Psoas muscle (tissue), 8 donors: ENCODE results near the gene RASA3. TPM values are rescaled to one million over a fixed set of nuclear protein-coding genes. Genes with fewer than 3 reads are reported as not detected.
"Not testable (repeated sequence)": the region's sequence is repeated elsewhere in the genome, so short reads cannot be mapped to it uniquely, and the experiment has no call there.

ENCODE experiments used
- ATAC-seq, 4 donors: fragments of 200-7000 bp; cut with Tn5 transposase; one replicate each; pipeline ENCODE4 v1.9.1; 2020; ENCODE audit warnings: moderate library complexity in 3 of 4, mild to moderate bottlenecking in 2 of 4
- DNase-seq, 2 donors: peaks; one replicate each; pipeline ENCODE4 v3.0.0-alpha.2; 2020
- H3K27ac ChIP-seq: fragments of 200-600 bp; one replicate; pipeline ENCODE4 v1.8.0; 2022
- H3K27me3 ChIP-seq, 3 donors: fragments of 200-600 bp in 1 of 3; one replicate each; pipeline versions ENCODE4 v1.6.1 to v1.8.0; 2013 to 2022; ENCODE audit warnings: low read length in 2 of 3, mild to moderate bottlenecking in 2 of 3, moderate library complexity in 1 of 3; ENCODE audit not compliant: insufficient read depth in 3 of 3
- H3K36me3 ChIP-seq, 2 donors: fragments of 200-600 bp in 1 of 2; one replicate each; pipeline versions ENCODE4 v1.6.1 to v1.8.0; 2013 to 2022; ENCODE audit warnings: low read depth in 1 of 2, mild to moderate bottlenecking in 1 of 2, moderate library complexity in 1 of 2; ENCODE audit not compliant: insufficient read depth in 1 of 2
- H3K4me1 ChIP-seq: fragments of 200-600 bp; one replicate; pipeline ENCODE4 v1.8.0; 2022
- H3K4me3 ChIP-seq: fragments of 200-600 bp; one replicate; pipeline ENCODE4 v1.8.0; 2022; ENCODE audit warnings: mild to moderate bottlenecking
- H3K9me3 ChIP-seq: fragments of 200-600 bp; one replicate; pipeline ENCODE4 v1.8.0; 2022
- WGBS, 3 donors: extraction: QIAGEN DNeasy Blood & Tissue Kit; methylation state at CpG; one replicate each; pipeline versions ENCODE4 v1.1.6 to v1.1.7; 2013; 5-methylcytosine and 5-hydroxymethylcytosine counted together
- intact Hi-C, 2 donors: fragments of 100-400 bp; cut with DNase I; formaldehyde crosslinking; loops; one replicate each; pipeline versions ENCODE4 v1.11.0 to v1.14.2; 2022
- polyA plus RNA-seq, 3 donors: library from polyadenylated mRNA; stranded (reverse); fragments of 200-250 nt; gene quantifications; one replicate each; pipeline ENCODE4 v1.2.3, GENCODE V29; 2013
- total RNA-seq, 4 donors: library from RNA; stranded (reverse); fragmentation: NEBNext Ultra II Directional in 2 of 4; extraction: Animal tissue kit (Norgen Biotek cat#: 25700) in 2 of 4; gene quantifications; one replicate each; pipeline versions ENCODE4 v1.2.1 to v1.2.4, GENCODE V29; 2021 to 2023
- TF ChIP-seq, protein P1 (sequence below): fragments of 200-600 bp; IDR thresholded peaks from one replicate; pipeline ENCODE4 v1.8.0; 2022; ENCODE audit warnings: antibody characterized with exemption
- donor health status: healthy with polysubstance abuse.
- donor health status: DM: no; HTN: no; CAD: no; lungs with moderate emphysema.
- donor health status: Bipolar disorder and iron deficiency.
- donor health status: healthy.
- donor health status: DM: yes; HTN: yes; CAD: no.
- donor health status: DM: no; HTN: no; CAD: no.
- donor health status: DM: no; HTN: no; CAD: no.
- donor health status: DM: yes; HTN: yes; CAD: no.

RASA3 gene
- total and polyA plus RNA-seq, 7 donors = 4.8 to 24.4 (median 13.1) TPM

- intact Hi-C loops = no loop called here
- H3K27ac ChIP-seq = peak overlapping the region; percentile 92
- H3K9me3 ChIP-seq = no peaks in the 10 kb centered on the region
- TF ChIP-seq, protein P1, sequence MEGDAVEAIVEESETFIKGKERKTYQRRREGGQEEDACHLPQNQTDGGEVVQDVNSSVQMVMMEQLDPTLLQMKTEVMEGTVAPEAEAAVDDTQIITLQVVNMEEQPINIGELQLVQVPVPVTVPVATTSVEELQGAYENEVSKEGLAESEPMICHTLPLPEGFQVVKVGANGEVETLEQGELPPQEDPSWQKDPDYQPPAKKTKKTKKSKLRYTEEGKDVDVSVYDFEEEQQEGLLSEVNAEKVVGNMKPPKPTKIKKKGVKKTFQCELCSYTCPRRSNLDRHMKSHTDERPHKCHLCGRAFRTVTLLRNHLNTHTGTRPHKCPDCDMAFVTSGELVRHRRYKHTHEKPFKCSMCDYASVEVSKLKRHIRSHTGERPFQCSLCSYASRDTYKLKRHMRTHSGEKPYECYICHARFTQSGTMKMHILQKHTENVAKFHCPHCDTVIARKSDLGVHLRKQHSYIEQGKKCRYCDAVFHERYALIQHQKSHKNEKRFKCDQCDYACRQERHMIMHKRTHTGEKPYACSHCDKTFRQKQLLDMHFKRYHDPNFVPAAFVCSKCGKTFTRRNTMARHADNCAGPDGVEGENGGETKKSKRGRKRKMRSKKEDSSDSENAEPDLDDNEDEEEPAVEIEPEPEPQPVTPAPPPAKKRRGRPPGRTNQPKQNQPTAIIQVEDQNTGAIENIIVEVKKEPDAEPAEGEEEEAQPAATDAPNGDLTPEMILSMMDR = no peak
- H3K4me1 ChIP-seq = peaks cover 60% of the 10 kb centered on the region
- DNase-seq (peak in 1 of 2 donors; percentile 55), ATAC-seq (peak in 3 of 4 donors; percentile 4 to 15 (median 6))
- no peaks in the 10 kb centered on the region for H3K36me3 ChIP-seq
- WGBS, 3 donors = 36 to 42% (median 42%) methylated on average over 5 of the region's 5 CpGs
- H3K27me3 ChIP-seq = no peaks in the 10 kb centered on the region
- H3K4me3 ChIP-seq = peak overlapping the region; percentile 82
Measured at GRCh38 chr13:114128348-114128623, 4.1 kb downstream of the RASA3 start.

GRCh38 chr13:114127473-114128347 is 4.7 kb downstream of the RASA3 start:
- DNase-seq (peak in 1 of 2 donors; percentile 67), ATAC-seq (peak; percentile 35 to 60 (median 55))
- intact Hi-C loops = no loop called here
- Histone ChIP-seq H3K27me3 (no peaks in the 10 kb centered on the region), H3K36me3 (no peaks in the 10 kb centered on the region), H3K4me3 (peak overlapping the region; percentile 82), H3K27ac (peak overlapping the region; percentile 92), H3K4me1 (peaks cover 66% of the 10 kb centered on the region), H3K9me3 (no peaks in the 10 kb centered on the region)
- TF ChIP-seq, protein P1 = no peak
- WGBS, 3 donors = 28 to 40% (median 29%) methylated on average over 15 of the region's 15 CpGs

GRCh38 chr13:114126789-114127472 is 5.5 kb downstream of the RASA3 start:
- H3K27me3 ChIP-seq = no peaks in the 10 kb centered on the region

GRCh38 chr13:114126086-114126485 is 6.3 kb downstream of the RASA3 start:
- H3K27me3 ChIP-seq, H3K4me3 ChIP-seq, H3K36me3 ChIP-seq, H3K9me3 ChIP-seq, ATAC-seq, H3K27ac ChIP-seq, intact Hi-C loops: not testable (repeated sequence)
- DNase-seq = peak in 1 of 2 donors; percentile 43
- 91 to 93% (median 92%) methylated on average over 11 to 13 of the region's 14 CpGs for WGBS, 3 donors
- H3K4me1 ChIP-seq = peaks cover 80% of the 10 kb centered on the region

More at GRCh38 chr13:114126789-114127472, 5.5 kb downstream of the RASA3 start:
- no peak for ATAC-seq
- intact Hi-C loops = no loop called here
- Histone ChIP-seq H3K9me3 (no peaks in the 10 kb centered on the region), H3K27ac (peak overlapping the region; percentile 92), H3K4me3 (no peak overlapping the region), H3K4me1 (peaks cover 72% of the 10 kb centered on the region), H3K36me3 (no peaks in the 10 kb centered on the region)
- 80 to 83% (median 82%) methylated on average over 21 of the region's 21 CpGs for WGBS, 3 donors
- TF ChIP-seq, protein P1 = no peak
- peak in 1 of 2 donors; percentile 34 for DNase-seq

- DNase-seq = peak in 1 of 2 donors; percentile 13
Measured at GRCh38 chr13:114125589-114125988, 6.8 kb downstream of the RASA3 start.

More at GRCh38 chr13:114125589-114125988, 6.8 kb downstream of the RASA3 start:
- intact Hi-C loops = loop anchor here in 1 of 2 donors (2.0 kb wide), 1 partner anchor 19 kb away; no protein-coding TSS in a partner anchor
- H3K9me3 ChIP-seq = no peaks in the 10 kb centered on the region
- no peaks in the 10 kb centered on the region for H3K27me3 ChIP-seq
- 89 to 93% (median 89%) methylated on average over 16 to 18 of the region's 19 CpGs for WGBS, 3 donors
- H3K36me3 ChIP-seq = no peaks in the 10 kb centered on the region
- no peak for ATAC-seq
- peak overlapping the region; percentile 10 for H3K27ac ChIP-seq
- peaks cover 83% of the 10 kb centered on the region for H3K4me1 ChIP-seq
- TF ChIP-seq, protein P1 = no peak
- H3K4me3 ChIP-seq = no peak overlapping the region
